HepG2 (cell line): Measurements from ENCODE around the gene RIMKLB.

Source experiments
- ARNT ChIP-seq: fragments of 450-650 bp; IDR thresholded peaks from 2 replicates; pipeline ENCODE4 v1.6.1; 2017
- ZC3H4 ChIP-seq: sonication (generic); formaldehyde crosslinking; IDR thresholded peaks from 2 replicates; pipeline ENCODE4 v1.4.0; 2020; ENCODE audit warnings: missing genetic modification reagents, borderline replicate concordance
- ZNF160 ChIP-seq: sonication (generic); formaldehyde crosslinking; IDR thresholded peaks from 2 replicates; pipeline ENCODE4 v1.8.0; 2022; ENCODE audit warnings: mild to moderate bottlenecking, inconsistent platforms, missing genetic modification reagents
- TF ChIP-seq, protein P1 (sequence below): sonication (generic); formaldehyde crosslinking; IDR thresholded peaks from 2 replicates; pipeline ENCODE4 v1.5.0; 2020; ENCODE audit warnings: mild to moderate bottlenecking, missing genetic modification reagents, moderate library complexity

DNA sequence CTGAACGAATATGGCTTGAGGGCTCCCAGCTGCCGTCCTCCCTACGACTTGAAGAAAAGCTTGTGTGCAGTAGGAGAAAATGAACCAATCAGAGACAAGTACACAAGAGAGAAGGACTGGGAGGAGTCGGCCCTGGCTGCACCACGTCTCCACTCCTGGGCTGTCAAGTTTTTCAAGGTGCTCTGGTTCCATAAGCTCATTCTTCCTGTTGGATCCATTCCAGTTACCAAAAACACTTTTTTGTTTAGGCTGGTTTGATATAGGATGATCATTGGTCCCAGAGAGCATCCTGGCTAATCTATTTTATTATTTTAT, 121.8 kb downstream of the RIMKLB start:
- TF ChIP-seq ZC3H4 (CRISPR knock-in tag): no peak
- TF ChIP-seq, protein P1, sequence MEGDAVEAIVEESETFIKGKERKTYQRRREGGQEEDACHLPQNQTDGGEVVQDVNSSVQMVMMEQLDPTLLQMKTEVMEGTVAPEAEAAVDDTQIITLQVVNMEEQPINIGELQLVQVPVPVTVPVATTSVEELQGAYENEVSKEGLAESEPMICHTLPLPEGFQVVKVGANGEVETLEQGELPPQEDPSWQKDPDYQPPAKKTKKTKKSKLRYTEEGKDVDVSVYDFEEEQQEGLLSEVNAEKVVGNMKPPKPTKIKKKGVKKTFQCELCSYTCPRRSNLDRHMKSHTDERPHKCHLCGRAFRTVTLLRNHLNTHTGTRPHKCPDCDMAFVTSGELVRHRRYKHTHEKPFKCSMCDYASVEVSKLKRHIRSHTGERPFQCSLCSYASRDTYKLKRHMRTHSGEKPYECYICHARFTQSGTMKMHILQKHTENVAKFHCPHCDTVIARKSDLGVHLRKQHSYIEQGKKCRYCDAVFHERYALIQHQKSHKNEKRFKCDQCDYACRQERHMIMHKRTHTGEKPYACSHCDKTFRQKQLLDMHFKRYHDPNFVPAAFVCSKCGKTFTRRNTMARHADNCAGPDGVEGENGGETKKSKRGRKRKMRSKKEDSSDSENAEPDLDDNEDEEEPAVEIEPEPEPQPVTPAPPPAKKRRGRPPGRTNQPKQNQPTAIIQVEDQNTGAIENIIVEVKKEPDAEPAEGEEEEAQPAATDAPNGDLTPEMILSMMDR (CRISPR knock-in tag): no peak
- no peak for TF ChIP-seq ZNF160 (CRISPR knock-in tag)
- no peak for TF ChIP-seq ARNT
